T-helper 1 cell (primary cell): Measurements from ENCODE around the gene EFCAB7.
A peak's percentile ranks its signal among the peaks of the same experiment; 100 is the strongest.
"Not testable (repeated sequence)": the region's sequence is repeated elsewhere in the genome, so short reads cannot be mapped to it uniquely, and the experiment has no call there.

ENCODE experiments used
- DNase-seq, 5 donors: peaks; one replicate each; pipeline ENCODE4 v3.0.0-alpha.2; 2012 to 2020

Gene EFCAB7

DNA sequence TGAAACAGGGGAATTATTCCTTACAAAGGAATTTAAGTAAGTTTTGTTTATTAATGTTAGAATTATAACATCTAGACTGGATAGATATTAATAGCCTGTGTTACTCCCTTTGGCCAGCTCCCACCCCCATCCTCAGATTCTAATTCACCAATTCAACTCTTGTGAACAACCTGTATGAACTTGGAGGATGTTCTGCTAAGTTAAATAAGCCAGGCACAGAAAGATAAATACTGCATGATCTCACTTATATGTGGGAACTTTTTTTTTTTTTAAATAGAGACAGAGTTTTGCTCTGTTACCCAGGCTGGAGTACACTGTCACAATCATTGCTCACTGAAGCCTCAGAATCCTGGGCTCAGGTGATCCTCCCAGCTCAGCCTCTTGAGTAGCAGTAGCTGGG, 32.2 kb downstream of the EFCAB7 start:
- no peak for DNase-seq

- peak in 1 of 5 donors; percentile 6 for DNase-seq
Measured at GRCh38 chr1:63557365-63557987, 34.2 kb downstream of the EFCAB7 start.

DNA sequence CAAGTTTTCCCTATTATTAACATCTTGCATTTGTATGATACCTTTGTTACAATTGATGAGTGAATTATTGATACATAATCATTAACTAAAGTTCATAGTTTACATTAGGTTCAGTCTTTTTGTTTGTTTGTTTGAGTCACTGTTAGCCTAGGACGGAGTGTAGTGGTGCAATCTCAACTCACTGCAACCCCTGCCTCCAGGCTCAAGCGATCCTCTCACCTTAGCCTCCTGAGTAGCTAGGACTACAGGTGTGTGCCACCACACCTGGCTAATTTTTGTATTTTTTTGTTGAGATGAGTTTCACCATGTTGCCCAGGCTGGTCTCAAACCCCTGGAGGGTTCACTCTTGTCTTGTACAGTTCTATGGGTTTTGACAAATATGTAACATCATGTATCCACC, 36.0 kb downstream of the EFCAB7 start:
- DNase-seq: no peak

DNA sequence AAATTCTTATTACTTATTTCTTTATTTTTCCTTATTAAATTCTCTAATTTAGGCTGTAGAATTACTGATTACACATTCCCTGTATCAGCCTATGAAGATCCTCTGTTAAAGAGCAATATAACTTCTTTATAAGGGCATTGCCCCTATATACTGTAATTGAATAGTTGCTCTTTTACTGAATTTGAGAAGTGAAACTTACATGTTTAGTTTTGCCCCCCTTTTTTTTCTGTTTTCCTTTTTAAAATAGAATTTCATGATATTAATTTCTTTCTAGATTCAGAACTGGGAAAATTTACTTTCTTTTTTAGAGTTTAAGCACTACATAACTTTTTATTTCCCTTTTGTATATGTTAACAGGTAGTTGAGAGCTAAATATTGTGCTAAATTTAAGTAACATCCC, 40.4 kb downstream of the EFCAB7 start:
- no peak for DNase-seq

DNA sequence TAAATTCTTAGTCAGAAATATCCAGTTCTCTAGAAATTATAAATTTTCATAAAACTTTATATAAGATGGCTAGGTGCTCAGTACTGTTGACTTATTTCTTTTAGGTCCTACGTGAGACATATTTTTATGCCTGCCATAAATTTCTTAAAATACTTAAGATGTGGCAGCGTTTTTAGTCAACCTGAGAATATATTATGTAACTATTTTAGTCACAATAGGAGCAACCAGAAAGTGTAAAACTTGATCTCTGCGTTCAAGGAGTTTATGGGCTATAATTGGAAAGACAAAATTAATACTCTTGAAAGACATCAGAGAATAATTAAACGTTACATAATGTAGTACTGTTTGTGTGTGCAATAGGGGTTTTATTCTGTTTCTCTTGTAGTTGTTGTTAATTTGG, 45.7 kb downstream of the EFCAB7 start:
- DNase-seq: no peak

GRCh38 chr1:63569640-63570316, 46.5 kb downstream of the EFCAB7 start:
- DNase-seq: no peak

- DNase-seq: not testable (repeated sequence)
Measured at GRCh38 chr1:63572686-63573085, 49.4 kb downstream of the EFCAB7 start.

- not testable (repeated sequence) for DNase-seq
Measured at GRCh38 chr1:63574203-63574796, 51.0 kb downstream of the EFCAB7 start.

- DNase-seq: peak in 1 of 5 donors; percentile 4
Measured at GRCh38 chr1:63575340-63575826, 52.1 kb downstream of the EFCAB7 start.

GRCh38 chr1:63586326-63586725, 63.0 kb downstream of the EFCAB7 start:
- DNase-seq: not testable (repeated sequence)

DNA sequence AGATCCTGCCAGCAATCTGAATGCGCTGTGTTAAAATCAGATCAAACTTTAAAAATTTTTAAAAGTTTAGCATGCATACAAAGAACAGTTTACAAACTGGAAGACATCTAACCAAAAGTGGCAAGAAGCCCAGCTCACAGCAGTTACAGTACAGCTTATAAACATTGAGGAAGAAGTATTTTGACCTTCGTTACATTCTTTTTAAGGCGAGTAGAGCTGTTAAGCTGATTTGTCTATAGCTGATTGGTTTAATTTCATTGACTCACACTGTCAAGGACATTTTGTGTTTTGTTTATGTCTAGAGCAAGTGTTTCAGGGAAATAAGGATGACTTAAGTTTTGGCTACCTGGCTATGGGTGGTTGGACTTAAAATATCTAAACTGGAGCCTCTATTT, 66.8 kb downstream of the EFCAB7 start:
- no peak for DNase-seq

DNA sequence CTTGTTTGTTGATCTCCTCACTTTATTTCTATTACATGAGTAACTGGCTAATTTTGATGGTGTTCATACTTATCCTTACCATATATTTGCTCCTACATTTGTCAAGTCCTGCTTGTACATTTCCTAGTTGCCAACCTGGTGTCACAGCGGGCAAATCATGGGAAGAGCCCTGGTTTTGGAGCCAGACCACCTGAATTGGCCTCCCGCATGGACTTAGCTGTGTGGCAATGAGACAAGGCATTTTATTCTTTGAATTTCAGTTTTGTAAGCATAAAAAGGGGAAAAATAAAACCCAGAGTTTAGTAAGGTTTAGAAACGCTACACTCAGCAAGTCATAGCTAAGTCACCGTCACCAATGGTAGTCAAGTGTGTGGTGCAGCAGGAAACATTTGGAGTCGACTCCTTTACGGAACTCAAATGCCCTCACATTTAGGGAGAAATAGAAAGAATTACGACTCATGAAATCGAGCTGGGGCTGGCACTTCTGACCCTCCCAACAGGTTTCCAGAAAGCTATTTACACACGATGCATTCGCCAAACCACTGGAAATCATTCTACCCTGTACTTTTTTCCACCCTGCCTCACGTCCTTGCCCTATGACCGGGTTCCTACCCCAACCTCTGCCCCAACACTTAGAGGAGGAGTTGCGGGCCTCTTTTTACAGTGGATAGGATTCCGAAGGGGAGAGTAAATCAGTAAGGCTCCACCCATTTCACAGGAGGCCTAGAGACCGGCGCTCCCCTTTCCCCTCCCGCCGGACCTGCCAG, 69.4 kb downstream of the EFCAB7 start:
- no peak for DNase-seq

GRCh38 chr1:63593303-63593885, 70.1 kb downstream of the EFCAB7 start, which contains the start of gene PGM1:
TSS of gene PGM1 (plus strand) at chr1:63593411. CDS start at chr1:63593489, 78 bp downstream.
- peak; percentile 47 to 81 (median 64) for DNase-seq

- DNase-seq: peak; percentile 55 to 84 (median 70)
Measured at GRCh38 chr1:63593886-63594605, 70.7 kb downstream of the EFCAB7 start.

DNA sequence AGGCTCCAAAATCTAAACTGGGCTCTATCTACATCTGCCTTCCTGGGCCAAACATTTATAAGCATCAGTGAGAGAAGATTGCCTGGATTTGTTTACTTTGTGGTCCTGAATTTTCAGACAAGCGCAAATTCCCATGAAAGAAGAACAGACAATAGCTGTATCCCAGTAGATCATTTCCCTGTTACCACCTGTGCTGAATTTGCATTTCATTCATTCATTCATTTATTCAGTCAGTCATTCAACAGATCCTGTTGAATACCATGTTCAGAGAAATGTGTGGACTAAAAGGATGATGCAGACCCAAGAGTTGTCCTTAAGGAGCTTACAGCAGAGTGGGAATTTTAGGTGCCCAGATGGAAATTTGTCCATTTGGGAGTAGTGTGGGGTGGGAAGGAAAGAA, 72.1 kb downstream of the EFCAB7 start:
- no peak for DNase-seq

GRCh38 chr1:63599799-63600198, 76.5 kb downstream of the EFCAB7 start:
- DNase-seq: no peak

DNA sequence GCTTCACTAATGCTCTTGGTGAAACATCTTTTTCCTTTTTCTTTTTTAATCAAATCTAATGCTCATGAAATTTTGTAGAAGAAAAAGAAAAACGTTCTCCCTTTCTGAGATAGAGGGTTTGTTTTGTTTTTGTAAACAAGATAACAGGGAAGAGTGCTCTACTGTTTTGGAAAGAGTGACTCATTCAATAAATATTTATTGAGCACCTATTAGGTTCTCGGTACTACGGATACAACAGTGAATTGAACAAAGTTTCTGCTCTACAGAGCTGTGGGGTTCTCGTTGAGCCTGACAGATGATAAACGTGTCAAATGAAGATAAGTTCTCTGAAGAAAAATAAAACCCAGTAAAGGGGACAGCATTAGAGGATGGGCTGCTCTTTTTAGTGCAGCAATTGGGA, 76.9 kb downstream of the EFCAB7 start:
- no peak for DNase-seq

- DNase-seq: no peak
Measured at GRCh38 chr1:63601061-63601460, 77.7 kb downstream of the EFCAB7 start.

GRCh38 chr1:63601463-63601862, 78.1 kb downstream of the EFCAB7 start:
- no peak for DNase-seq

DNA sequence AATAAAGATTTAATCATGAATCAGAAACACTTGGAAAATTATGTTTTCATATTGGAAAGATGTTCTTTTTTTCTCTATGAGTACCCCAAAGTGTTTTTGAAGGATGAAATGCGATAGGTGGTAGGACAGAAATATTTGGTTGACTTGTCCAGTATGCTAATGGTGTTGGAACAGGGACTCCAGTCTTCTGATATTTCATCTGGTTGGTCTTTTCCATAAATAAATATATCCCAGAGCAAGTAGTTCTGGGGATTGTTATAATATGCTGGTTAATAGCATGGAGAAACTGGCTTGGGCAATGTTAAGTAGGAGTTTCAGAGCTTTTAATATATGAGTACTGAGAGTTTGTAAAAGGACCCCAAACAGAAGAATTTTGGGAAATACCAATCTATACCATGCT, 78.6 kb downstream of the EFCAB7 start:
- no peak for DNase-seq

GRCh38 chr1:63602629-63603028, 79.3 kb downstream of the EFCAB7 start:
- no peak for DNase-seq

DNA sequence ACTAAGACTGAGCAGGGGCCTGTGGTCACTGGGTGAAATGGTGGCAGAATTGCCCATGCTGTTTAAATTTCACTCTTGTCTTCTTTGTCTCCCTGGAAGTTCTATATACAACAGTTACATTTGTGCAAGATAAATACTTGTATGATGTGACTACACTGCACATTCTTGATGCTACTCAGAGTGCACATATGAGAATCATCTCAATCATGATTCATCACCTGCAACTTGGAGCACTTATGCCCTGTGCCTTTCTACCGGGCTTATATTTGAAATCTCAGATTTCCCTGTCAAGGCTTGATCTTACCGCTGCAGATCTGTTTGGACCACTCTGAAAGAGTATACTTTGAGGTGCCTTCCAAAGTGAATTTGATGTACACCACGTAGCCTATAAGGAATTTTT, 80.5 kb downstream of the EFCAB7 start:
- DNase-seq: no peak
